ENCODE data around the gene ART3. TPM values are rescaled to one million over a fixed set of nuclear protein-coding genes. Genes with fewer than 3 reads are reported as not detected.

Gene ART3
- polyA plus RNA-seq, 1 donor from 2014 or later: 0.25 TPM

- Histone ChIP-seq H3F3A (ENCODE audit: insufficient read depth, low read length, poor library complexity, severe bottlenecking) (no peaks in the 10 kb centered on the region), H3K9ac (ENCODE audit: low read length) (no peak overlapping the region), H2AFZ (ENCODE audit: low read depth, low read length) (no peak overlapping the region), H3K9me2 (ENCODE audit: insufficient read depth, low read length) (no peaks in the 10 kb centered on the region), H4K20me1 (ENCODE audit: insufficient read depth) (no peaks in the 10 kb centered on the region), H3K27ac (ENCODE audit: low read length) (no peak overlapping the region), H3K4me2 (ENCODE audit: low read length) (no peak overlapping the region), H3K79me2 (replicated peaks; ENCODE audit: insufficient read depth, low read length) (no peaks in the 10 kb centered on the region), H3K9me3 (ENCODE audit: low read length) (no peaks in the 10 kb centered on the region), H3K36me3 (ENCODE audit: insufficient read depth, low read length) (no peaks in the 10 kb centered on the region), H3K27me3 (ENCODE audit: insufficient read depth, low read depth, low read length) (no peaks in the 10 kb centered on the region), H3K4me3 (ENCODE audit: low read length) (no peak overlapping the region)
- TF ChIP-seq SMC3 (conservative IDR thresholded peaks at IDR 0.05; ENCODE audit: poor library complexity): no peak
- no peak for TF ChIP-seq CTCF (IDR thresholded peaks at IDR 0.05; ENCODE audit: poor library complexity, severe bottlenecking)
- TF ChIP-seq TAF1 (IDR thresholded peaks at IDR 0.05; ENCODE audit: low read depth): no peak
- TF ChIP-seq RAD21 (conservative IDR thresholded peaks at IDR 0.05): no peak
- TF ChIP-seq EP300 (conservative IDR thresholded peaks at IDR 0.05; ENCODE audit: poor library complexity, severe bottlenecking): no peak
- no peak for TF ChIP-seq MXI1 (conservative IDR thresholded peaks at IDR 0.05; ENCODE audit: poor library complexity, severe bottlenecking)
- no peak for TF ChIP-seq EZH2 (IDR thresholded peaks at IDR 0.05; ENCODE audit: borderline replicate concordance, insufficient read depth, low read length, poor library complexity, severe bottlenecking)
- TF ChIP-seq REST (IDR thresholded peaks at IDR 0.05; ENCODE audit: borderline replicate concordance): no peak
- TF ChIP-seq POLR2AphosphoS5 (IDR thresholded peaks at IDR 0.05): no peak
Measured at GRCh38 chr4:76125816-76126215, 51.3 kb downstream of the ART3 start.

DNA sequence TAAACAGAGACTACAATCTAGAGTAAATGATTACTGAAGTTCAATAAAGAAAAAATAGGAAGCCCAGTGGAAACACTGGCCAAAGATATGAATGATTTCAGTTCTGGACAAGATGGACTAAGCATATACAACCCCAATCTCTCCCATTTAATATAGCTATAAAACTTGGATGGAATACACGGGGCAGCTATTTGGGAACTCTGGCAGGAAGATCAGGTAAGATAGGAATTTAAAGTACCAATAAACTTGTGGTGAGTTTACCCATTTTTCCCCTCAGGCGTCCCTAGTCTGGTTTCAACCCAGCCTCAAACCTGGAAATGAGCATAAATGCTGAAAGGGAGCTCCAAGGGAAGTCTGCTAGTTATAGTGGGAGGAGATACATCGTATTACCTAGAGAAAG lies 53.2 kb downstream of the ART3 start:
- Histone ChIP-seq H3F3A (ENCODE audit: insufficient read depth, low read length, poor library complexity, severe bottlenecking) (no peaks in the 10 kb centered on the region), H3K9me3 (ENCODE audit: low read length) (no peaks in the 10 kb centered on the region), H3K27ac (ENCODE audit: low read length) (no peak overlapping the region), H3K36me3 (ENCODE audit: insufficient read depth, low read length) (no peaks in the 10 kb centered on the region), H3K4me3 (ENCODE audit: low read length) (no peak overlapping the region), H3K9me2 (ENCODE audit: insufficient read depth, low read length) (no peaks in the 10 kb centered on the region), H3K9ac (ENCODE audit: low read length) (no peak overlapping the region), H4K20me1 (ENCODE audit: insufficient read depth) (no peaks in the 10 kb centered on the region), H2AFZ (ENCODE audit: low read depth, low read length) (no peak overlapping the region), H3K79me2 (replicated peaks; ENCODE audit: insufficient read depth, low read length) (no peaks in the 10 kb centered on the region), H3K4me2 (ENCODE audit: low read length) (no peak overlapping the region), H3K27me3 (ENCODE audit: insufficient read depth, low read depth, low read length) (no peaks in the 10 kb centered on the region)
- TF ChIP-seq EZH2 (IDR thresholded peaks at IDR 0.05; ENCODE audit: borderline replicate concordance, insufficient read depth, low read length, poor library complexity, severe bottlenecking) (no peak), MXI1 (conservative IDR thresholded peaks at IDR 0.05; ENCODE audit: poor library complexity, severe bottlenecking) (no peak), REST (IDR thresholded peaks at IDR 0.05; ENCODE audit: borderline replicate concordance) (no peak), SMC3 (conservative IDR thresholded peaks at IDR 0.05; ENCODE audit: poor library complexity) (no peak), POLR2AphosphoS5 (IDR thresholded peaks at IDR 0.05) (no peak), CTCF (IDR thresholded peaks at IDR 0.05; ENCODE audit: poor library complexity, severe bottlenecking) (no peak), TAF1 (IDR thresholded peaks at IDR 0.05; ENCODE audit: low read depth) (no peak), EP300 (conservative IDR thresholded peaks at IDR 0.05; ENCODE audit: poor library complexity, severe bottlenecking) (no peak), RAD21 (conservative IDR thresholded peaks at IDR 0.05) (no peak)

All from neural cell (in vitro differentiated cells).